ENCODE data around the gene TBX2.

TBX2 gene

GRCh38 chr17:61402978-61403800, 3.5 kb downstream of the TBX2 start:
- FAIRE-seq: no peak

GRCh38 chr17:61403801-61404662, 4.4 kb downstream of the TBX2 start:
- FAIRE-seq: no peak

GRCh38 chr17:61404663-61404912, 4.9 kb downstream of the TBX2 start:
- no peak for FAIRE-seq

DNA sequence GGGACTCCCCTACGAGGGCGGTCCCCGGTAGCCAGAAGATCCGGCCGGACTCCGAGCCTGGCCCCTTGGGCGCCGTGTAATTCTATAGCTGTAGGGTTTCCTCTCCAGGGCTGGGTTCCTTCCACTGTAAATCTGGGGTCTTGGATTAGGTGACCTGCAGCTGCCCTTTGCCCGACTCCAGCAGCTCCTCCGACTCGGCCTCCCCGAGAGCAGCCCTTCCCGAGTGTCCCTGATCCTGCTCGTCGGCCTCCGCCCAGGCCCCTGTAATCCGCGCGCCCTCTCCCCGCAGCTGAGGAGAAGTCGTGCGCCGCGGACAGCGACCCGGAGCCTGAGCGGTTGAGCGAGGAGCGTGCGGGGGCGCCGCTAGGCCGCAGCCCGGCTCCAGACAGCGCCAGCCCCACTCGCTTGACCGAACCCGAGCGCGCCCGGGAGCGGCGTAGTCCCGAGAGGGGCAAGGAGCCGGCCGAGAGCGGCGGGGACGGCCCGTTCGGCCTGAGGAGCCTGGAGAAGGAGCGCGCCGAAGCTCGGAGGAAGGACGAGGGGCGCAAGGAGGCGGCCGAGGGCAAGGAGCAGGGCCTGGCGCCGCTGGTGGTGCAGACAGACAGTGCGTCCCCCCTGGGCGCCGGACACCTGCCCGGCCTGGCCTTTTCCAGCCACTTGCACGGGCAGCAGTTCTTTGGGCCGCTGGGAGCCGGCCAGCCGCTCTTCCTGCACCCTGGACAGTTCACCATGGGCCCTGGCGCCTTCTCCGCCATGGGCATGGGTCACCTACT, 5.5 kb downstream of the TBX2 start:
- FAIRE-seq: no peak

GRCh38 chr17:61405686-61406536, 6.3 kb downstream of the TBX2 start:
- no peak for FAIRE-seq

DNA sequence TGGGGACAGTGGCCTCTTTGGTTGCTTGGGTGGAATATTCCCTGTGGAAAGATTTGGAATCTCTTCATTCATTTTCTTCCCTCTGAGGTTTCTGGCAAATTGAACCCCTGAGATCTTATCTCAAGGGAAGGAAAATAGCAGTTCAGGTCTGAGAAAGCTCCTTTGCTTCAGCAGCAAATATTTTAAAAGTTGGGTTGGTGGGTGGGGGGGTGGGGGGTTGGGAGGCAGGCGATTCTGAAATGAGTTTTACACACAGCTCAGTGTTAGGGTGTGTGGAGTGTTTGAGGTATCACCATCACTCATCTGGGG, 6.8 kb downstream of the TBX2 start:
- FAIRE-seq: no peak

GRCh38 chr17:61406971-61407911, 7.6 kb downstream of the TBX2 start:
- no peak for FAIRE-seq

DNA sequence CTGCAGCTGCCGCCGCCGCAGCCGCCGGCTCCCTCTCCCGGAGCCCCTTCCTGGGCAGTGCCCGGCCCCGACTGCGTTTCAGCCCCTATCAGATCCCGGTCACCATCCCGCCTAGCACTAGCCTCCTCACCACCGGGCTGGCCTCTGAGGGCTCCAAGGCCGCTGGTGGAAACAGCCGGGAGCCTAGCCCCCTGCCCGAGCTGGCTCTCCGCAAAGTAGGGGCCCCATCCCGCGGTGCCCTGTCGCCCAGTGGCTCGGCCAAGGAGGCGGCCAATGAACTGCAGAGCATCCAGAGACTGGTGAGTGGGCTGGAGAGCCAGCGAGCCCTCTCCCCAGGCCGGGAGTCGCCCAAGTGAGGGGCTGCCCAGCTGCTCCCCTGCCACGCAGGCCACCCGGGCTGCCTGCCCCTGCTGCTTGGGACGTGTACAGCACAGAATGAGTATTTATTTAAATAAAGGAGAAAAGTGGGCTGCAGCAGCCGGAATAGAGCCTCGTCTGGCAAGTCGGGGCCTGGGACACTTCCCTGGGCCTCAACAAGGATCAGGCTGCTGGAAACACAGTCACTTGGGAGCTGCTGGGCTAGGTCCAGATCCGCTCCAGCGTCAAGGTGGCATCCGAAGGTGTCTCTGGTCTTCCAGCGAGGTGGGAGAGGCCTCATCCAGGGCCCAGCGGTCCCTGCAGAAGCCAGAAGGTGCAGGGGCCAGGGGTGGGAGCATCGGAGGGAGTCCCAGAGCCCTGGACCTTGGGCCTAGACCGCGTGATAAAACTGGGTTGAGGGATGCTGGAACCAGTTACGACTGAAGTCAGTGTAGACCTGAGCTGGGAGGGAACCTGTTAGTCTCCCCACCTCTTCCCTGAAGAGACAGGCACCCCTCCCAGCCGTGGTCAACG, 8.8 kb downstream of the TBX2 start:
- FAIRE-seq: no peak

GRCh38 chr17:61409301-61410112, 9.9 kb downstream of the TBX2 start:
- no peak for FAIRE-seq

DNA sequence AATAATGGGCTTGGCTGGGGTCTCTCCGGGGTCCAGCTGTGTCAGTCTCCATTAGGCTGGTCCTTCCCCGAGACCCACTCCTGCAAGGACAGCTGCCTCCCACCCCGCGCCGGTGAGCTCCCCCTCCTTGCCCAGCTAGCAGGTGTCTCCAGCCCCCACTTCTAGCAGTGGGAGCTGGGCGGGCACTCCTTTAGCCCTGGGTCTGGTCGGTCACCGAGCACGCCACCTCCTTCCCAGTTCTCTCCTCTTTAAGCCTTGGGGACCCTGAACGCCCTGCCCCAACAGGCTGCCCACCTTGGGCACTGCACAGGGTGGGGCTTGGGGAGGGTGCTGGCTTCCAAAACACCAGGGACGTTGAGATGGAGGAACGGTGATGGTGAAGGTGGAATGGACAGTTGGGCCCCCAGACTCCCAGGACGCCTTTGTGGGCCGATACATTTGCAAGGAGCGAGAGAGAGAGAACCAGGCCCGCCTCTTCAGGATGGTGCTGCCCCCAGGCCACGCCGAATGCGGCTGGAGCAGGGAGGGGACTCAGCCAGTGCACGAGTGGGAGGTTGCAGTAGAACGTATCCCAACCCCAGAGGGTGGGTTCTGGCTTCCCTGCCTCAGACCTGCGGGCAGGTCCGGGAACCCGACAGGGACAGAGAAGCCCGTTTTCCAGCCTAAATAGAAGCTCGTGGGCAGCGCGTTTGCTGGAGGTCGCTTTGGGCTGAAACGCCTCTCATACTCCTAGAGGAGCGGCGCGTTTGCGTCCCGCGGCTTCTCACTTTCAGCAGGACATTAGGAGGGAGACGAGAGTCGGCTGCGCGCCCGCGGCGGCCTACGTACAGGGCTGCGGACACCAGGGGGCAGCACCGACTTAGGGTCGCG, 10.7 kb downstream of the TBX2 start:
- FAIRE-seq: no peak

GRCh38 chr17:61411011-61411260, 11.3 kb downstream of the TBX2 start:
- FAIRE-seq: no peak

- no peak for FAIRE-seq
These were observed 11.9 kb downstream of the TBX2 start for GRCh38 chr17:61411261-61412142.

DNA sequence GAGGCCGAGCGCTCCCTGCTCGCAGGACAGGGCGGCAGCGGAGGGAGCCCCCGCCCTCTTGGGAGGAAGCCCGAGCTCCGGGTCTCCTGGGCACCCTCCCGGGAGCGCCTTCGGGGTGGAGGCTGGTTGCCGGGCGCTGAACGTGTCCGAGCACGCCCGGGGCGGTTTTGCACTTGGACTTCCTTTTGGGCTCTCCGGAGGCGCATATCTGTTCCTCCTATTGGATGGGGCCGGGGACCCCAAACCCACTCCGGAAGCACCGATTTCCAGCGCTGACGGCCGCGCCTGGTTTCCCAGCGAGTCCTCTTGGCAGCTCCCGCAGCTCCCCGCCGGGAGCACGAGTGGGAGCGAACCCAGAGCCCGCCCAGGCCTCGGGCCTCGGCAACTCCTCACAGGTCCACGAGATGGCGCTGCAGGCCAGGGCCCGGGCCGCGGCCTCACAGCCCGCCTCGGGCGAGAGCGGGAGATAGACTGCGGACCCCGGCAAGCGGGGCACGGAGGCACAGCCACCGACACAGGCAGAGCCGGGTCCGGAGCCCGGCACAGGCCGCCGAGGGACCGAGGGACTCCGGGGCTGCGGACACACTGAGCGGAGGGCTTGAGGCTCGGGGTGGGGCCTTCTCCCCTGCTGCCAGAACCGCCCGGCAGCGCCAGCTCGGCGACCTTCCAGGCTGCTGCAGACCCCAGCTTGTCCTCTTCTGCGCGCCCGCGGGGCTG, 12.7 kb downstream of the TBX2 start:
- FAIRE-seq: no peak

DNA sequence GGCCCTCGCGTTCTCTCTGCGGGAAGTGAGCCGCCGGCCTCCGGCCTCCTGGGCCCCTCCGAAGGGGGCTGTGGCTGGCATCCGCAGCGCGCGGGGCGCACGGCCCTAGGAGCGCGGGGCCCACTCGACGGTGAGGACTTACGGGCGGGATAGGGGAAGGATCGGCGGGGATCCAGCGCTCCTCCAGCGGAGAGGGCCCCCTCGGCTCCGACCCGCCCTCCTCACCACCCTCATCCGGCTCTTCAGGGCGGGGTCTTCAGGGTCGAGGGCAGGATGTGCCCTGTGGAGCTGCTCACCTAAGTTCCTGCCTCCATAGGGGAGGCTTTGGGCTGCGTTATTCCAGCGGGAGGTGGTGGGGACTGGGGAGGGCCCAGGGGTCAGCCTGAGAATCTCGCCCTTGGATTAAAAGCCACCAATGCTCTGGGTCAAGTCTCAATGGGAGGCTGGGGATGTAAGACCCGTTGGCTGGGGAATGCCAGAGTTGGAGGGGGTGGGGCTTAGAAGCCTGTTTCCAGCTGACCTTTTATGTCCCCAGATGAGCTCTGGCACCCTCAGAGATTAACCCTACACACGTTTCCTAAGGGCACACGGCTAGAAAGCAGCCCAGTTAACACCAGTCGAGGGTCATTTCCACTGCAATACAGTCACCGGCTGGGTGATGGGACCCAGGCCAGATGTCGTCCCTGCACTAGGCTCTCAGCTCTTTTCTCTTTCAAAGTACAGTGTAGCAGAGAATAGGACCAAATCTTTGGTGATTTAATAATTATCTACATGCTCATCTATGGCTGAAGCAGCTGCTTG, 13.4 kb downstream of the TBX2 start:
- FAIRE-seq: no peak

GRCh38 chr17:61413661-61414126, 14.1 kb downstream of the TBX2 start:
- no peak for FAIRE-seq

All from colon (tissue), 2 donors.